GM12892 (cell line): Measurements from ENCODE around the gene MCCC1.
A peak's percentile ranks its signal among the peaks of the same experiment; 100 is the strongest.
"Not testable (repeated sequence)": the region's sequence is repeated elsewhere in the genome, so short reads cannot be mapped to it uniquely, and the experiment has no call there.

Experiments used
- DNase-seq: peaks from one replicate; pipeline ENCODE4 v3.0.0; 2011; ENCODE audit not compliant: insufficient read length
- FAIRE-seq: peaks from 2 replicates; lab custom pipeline; 2011; peaks lifted over from hg19 to GRCh38; lab: Jason Lieb, UNC
- POLR2A ChIP-seq: IDR thresholded peaks from 2 replicates; pipeline ENCODE4 v1.6.1; 2011; ENCODE audit warnings: low read depth, low read length, control low read depth
- POLR2AphosphoS5 ChIP-seq: IDR thresholded peaks from 2 replicates; pipeline ENCODE4 v1.6.1; 2011; ENCODE audit warnings: low read depth, low read length, control low read depth
- TAF1 ChIP-seq: IDR thresholded peaks from 2 replicates; pipeline ENCODE4 v1.6.1; 2011; ENCODE audit warnings: low read depth, mild to moderate bottlenecking, control low read depth, low read length, borderline replicate concordance

Gene MCCC1

DNA sequence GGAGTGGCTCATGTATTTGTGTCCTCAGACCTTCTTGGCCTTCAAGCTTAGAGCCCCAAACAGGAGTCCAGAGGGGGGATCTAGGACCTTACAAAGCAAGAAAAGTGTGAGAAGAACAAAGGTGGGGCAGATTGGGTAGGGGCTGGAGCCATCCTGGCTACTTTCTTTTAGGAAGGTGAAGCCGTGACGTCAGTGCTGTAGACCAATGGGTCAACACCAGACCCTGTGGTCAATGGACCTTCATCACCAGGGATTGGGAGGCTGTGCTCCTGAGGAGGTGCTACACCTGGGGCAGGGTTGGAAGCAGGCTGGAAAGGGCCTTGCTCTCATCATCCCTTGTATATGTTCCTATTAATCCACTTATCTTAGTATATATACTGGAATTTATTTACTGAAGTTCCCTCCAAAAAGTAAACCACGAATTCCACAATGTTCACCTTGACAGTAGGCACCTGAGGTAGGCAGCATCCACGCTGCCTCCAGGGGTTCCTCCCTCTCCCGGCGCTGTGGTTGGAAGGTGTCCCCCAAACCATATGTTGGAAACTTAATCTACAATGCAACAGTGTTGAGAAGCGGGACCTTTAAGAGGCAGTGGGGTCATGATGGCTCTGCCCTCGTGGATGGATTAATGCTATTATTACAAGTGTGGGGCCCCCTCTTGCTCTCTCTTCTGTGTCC lies 21.4 kb upstream of the MCCC1 start:
- TF ChIP-seq POLR2A, result no peak
- DNase-seq (no peak), FAIRE-seq (no peak)

- FAIRE-seq (no peak), DNase-seq (no peak)
- TF ChIP-seq TAF1, result no peak
- TF ChIP-seq POLR2A, result no peak
- no peak for TF ChIP-seq POLR2AphosphoS5
Measured at GRCh38 chr3:183117056-183117455, 17.8 kb upstream of the MCCC1 start.

- FAIRE-seq (peak; percentile 99), DNase-seq (peak; percentile 89)
- TF ChIP-seq TAF1, result no peak
- no peak for TF ChIP-seq POLR2A
- no peak; the same call in 1 of the 2 replicates for TF ChIP-seq POLR2AphosphoS5
Measured at GRCh38 chr3:183116025-183116614, 16.8 kb upstream of the MCCC1 start.

- DNase-seq (no peak), FAIRE-seq (no peak)
- no peak for TF ChIP-seq POLR2A
- no peak for TF ChIP-seq POLR2AphosphoS5
- no peak for TF ChIP-seq TAF1
Measured at GRCh38 chr3:183114384-183115178, 15.3 kb upstream of the MCCC1 start.

GRCh38 chr3:183109847-183110246 lies 10.6 kb upstream of the MCCC1 start:
- DNase-seq, FAIRE-seq: not testable (repeated sequence)

- DNase-seq (no peak), FAIRE-seq (no peak)
- TF ChIP-seq TAF1 (no peak), POLR2A (no peak), POLR2AphosphoS5 (no peak)
Measured at GRCh38 chr3:183108470-183108869, 9.2 kb upstream of the MCCC1 start.

DNA sequence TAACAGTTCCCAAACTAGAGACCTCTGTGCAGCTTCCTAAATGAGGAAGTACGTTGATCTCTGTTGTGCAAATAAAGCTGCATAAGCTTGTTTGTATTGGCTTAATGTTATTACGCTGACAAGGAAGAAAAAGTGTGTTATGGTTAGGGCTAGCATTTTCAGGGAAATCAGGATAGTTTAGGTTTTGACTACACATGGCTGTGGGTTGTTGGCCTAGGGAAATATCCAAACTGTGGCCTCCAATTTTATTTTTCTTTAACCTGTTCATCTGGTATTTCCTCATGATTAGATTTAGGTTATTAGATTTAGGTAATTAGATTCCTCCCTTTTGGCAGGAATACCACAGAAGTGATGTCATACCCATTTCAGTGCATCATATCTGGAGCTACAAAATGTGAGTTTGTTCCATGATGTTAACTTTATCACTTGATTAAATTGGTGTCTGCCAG lies 8.7 kb upstream of the MCCC1 start:
- DNase-seq (no peak), FAIRE-seq (no peak)

DNA sequence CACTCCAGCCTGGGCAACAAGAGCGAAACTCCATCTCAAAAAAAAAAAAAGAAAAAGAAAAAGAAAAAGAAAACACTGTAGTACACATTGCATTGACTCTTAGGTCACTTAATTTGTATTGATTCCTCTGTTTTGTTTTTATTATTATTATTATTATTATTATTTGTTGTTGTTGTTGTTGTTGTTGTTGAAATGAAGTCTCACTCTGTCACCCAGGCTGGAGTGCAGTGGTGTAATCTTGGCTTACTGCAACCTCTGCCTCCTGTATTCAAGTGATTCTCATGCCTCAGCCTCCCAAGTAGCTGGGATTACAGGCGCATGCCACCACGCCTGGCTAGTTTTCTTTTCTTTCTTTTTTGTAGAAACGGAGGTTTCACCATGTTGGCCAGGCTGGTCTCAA lies 8.1 kb upstream of the MCCC1 start:
- DNase-seq, FAIRE-seq: not testable (repeated sequence)

More for the DNA sequence above, 8.7 kb upstream of the MCCC1 start:
- TF ChIP-seq POLR2AphosphoS5 (no peak), POLR2A (no peak), TAF1 (no peak)

GRCh38 chr3:183106635-183107034 lies 7.3 kb upstream of the MCCC1 start:
- DNase-seq (no peak), FAIRE-seq (no peak)
- TF ChIP-seq POLR2AphosphoS5 (no peak), TAF1 (no peak), POLR2A (no peak)

DNA sequence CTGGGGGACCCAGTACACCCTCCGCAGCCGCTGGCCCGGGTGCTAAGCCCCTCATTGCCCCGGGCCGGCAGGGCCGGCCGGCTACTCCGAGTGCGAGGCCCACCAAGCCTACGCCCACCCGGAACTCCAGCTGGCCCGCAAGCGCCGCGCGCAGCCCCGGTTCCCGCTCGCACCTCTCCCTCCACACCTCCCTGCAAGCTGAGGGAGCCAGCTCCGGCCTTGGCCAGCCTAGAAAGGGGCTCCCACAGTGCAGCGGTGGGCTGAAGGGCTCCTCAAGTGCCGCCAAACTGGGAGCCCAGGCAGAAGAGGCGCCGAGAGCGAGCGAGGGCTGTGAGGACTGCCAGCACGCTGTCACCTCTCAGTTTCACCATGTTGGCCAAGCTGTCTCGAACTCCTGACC lies 4.7 kb upstream of the MCCC1 start:
- DNase-seq, FAIRE-seq: not testable (repeated sequence)

GRCh38 chr3:183101040-183101439 lies 1.7 kb upstream of the MCCC1 start:
- FAIRE-seq, DNase-seq: not testable (repeated sequence)

DNA sequence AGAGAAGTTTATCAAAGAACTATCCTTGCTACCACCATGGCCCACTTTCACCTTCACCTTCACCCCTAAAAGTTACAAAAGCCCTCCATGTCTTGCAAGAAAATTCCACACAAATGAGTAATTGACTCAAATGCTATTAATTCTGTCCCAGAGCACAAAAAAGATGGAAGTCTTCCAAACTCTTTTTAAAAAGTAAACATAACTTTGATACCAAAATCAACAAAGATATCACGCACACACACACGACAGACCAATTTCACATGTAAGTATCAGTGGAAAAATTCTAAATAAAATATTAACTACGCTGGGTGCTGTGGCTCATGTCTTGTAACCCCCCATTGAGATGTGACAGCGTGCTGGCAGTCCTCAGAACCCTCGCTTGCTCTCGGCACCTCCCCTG lies 1.1 kb upstream of the MCCC1 start:
- TF ChIP-seq POLR2A, result no peak
- TF ChIP-seq POLR2AphosphoS5, result no peak
- TF ChIP-seq TAF1, result no peak
- FAIRE-seq (no peak), DNase-seq (no peak)

DNA sequence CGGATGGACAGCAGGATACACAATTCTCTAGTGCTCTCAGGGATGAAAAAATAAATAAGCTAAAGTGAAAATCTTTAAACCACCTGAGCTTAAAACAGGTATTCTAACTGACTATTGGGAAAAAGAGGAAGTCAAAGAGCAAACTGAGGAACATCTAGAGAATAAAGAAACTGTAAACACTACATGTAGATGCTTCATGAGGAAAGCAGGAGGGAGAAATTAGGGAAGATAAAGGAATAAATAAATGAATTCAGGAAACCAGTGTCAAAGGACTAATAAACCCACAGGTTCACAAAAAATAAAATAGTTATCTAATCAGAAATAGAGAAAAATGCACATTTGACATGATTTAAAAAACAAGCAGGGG lies 525 bp upstream of the MCCC1 start:
- DNase-seq, result no peak
- no peak for FAIRE-seq
- TF ChIP-seq POLR2A (no peak), TAF1 (no peak), POLR2AphosphoS5 (no peak)
